Spleen (tissue), 11 donors: ENCODE measurements around the gene LAMP1. TPM values are rescaled to one million over a fixed set of nuclear protein-coding genes. Genes with fewer than 3 reads are reported as not detected.
A peak's percentile ranks its signal among the peaks of the same experiment; 100 is the strongest.

Experiments
- DNase-seq: peaks from one replicate; pipeline ENCODE4 v3.0.0-alpha.2; 2020
- H3K27ac ChIP-seq, 8 donors: fragments of 200-600 bp; sonication (generic) in 7 of 8; 1 replicate in 4 of 8; 2 replicates in 4 of 8; pipeline versions ENCODE4 v1.5.0 to v1.8.0; 2016 to 2021; ENCODE audit warnings: inconsistent platforms in 4 of 8, mild to moderate bottlenecking in 4 of 8, moderate library complexity in 1 of 8
- H3K27me3 ChIP-seq, 7 donors: fragments of 200-600 bp; sonication (generic) in 6 of 7; replicated peaks in 1 of 7; 1 replicate in 4 of 7; 2 replicates in 3 of 7; pipeline versions ENCODE4 v1.5.0 to v1.8.0; 2016 to 2021; ENCODE audit warnings: inconsistent platforms in 3 of 7, mild to moderate bottlenecking in 1 of 7
- H3K36me3 ChIP-seq, 6 donors: fragments of 200-600 bp; sonication (generic) in 5 of 6; 1 replicate in 4 of 6; 2 replicates in 2 of 6; pipeline versions ENCODE4 v1.5.0 to v1.8.0; 2016 to 2021; ENCODE audit warnings: inconsistent platforms in 2 of 6
- H3K4me1 ChIP-seq, 6 donors: fragments of 200-600 bp; sonication (generic) in 5 of 6; 1 replicate in 3 of 6; 2 replicates in 3 of 6; pipeline versions ENCODE4 v1.5.0 to v1.8.0; 2016 to 2021; ENCODE audit warnings: inconsistent platforms in 3 of 6
- H3K4me3 ChIP-seq, 8 donors: fragments of 200-600 bp; sonication (generic) in 7 of 8; 1 replicate in 4 of 8; 2 replicates in 4 of 8; pipeline versions ENCODE4 v1.5.0 to v1.8.0; 2016 to 2021; ENCODE audit warnings: inconsistent platforms in 4 of 8, mild to moderate bottlenecking in 4 of 8, moderate library complexity in 2 of 8
- H3K9me3 ChIP-seq, 8 donors: fragments of 200-600 bp; sonication (generic) in 7 of 8; 1 replicate in 4 of 8; 2 replicates in 4 of 8; pipeline versions ENCODE4 v1.5.0 to v1.8.0; 2016 to 2021; ENCODE audit warnings: inconsistent platforms in 4 of 8
- CTCF ChIP-seq, 11 experiments: fragments of 200-600 bp in 7 of 11; fragments of 450-650 bp in 4 of 11; sonication (generic) in 4 of 11; IDR thresholded peaks in 8 of 11; conservative IDR thresholded peaks in 3 of 11; 1 replicate in 7 of 11; 2 replicates in 4 of 11; pipeline versions ENCODE4 v1.4.0 to v1.8.0; 2016 to 2021; ENCODE audit warnings: antibody characterized with exemption in 11 of 11, inconsistent platforms in 4 of 11, mild to moderate bottlenecking in 1 of 11
- POLR2A ChIP-seq, 3 donors: fragments of 450-650 bp; IDR thresholded peaks; one replicate each; pipeline ENCODE4 v1.5.1; 2017; ENCODE audit warnings: antibody characterized with exemption in 3 of 3, mild to moderate bottlenecking in 1 of 3
- POLR2AphosphoS5 ChIP-seq, 3 donors: sonication (generic); formaldehyde crosslinking; IDR thresholded peaks; one replicate each; pipeline ENCODE4 v1.5.1; 2017; ENCODE audit warnings: antibody characterized with exemption in 3 of 3
- WGBS, 5 donors: extraction: QIAGEN DNeasy Blood & Tissue Kit in 3 of 5; methylation state at CpG; one replicate each; pipeline versions ENCODE4 v1.1.5 to v1.1.7; 2013 to 2018; 5-methylcytosine and 5-hydroxymethylcytosine counted together
- intact Hi-C: fragments of 100-400 bp; cut with DNase I; formaldehyde crosslinking; loops from one replicate; pipeline ENCODE4 v1.15.0; 2023; ENCODE audit warnings: low total_unique reads
- polyA plus RNA-seq, 3 donors: library from polyadenylated mRNA; stranded (reverse); fragments of 200-250 nt; gene quantifications; one replicate each; pipeline ENCODE4 v1.2.1, GENCODE V29; 2013
- total RNA-seq, 7 donors: library from RNA; depleted of rRNA in 3 of 7; stranded (reverse); fragments of >200 nt in 3 of 7; fragmentation: NEBNext Ultra II Directional in 4 of 7; extraction: Animal tissue kit (Norgen Biotek cat#: 25700) in 4 of 7; gene quantifications; one replicate each; pipeline versions ENCODE4 v1.1.0 to v1.2.1, GENCODE V29; 2016 to 2021
- donor health status: healthy with polysubstance abuse.
- donor health status: DM: no; HTN: no; CAD: no; lungs with moderate emphysema.
- donor health status: DM: no; HTN: no; CAD: no.
- donor health status: Bipolar disorder and iron deficiency.
- donor health status: healthy.
- donor health status: DM: no; HTN: no; CAD: no.
- donor health status: DM: yes; HTN: yes; CAD: no.

Gene LAMP1
- total and polyA plus RNA-seq, 10 donors = 27.0 to 210 (median 141) TPM

- intact Hi-C loops = no loop called here
- no peaks in the 10 kb centered on the region for H3K27me3 ChIP-seq
- peaks cover 5 to 72% (median 64%) of the 10 kb centered on the region in 6 donors for H3K36me3 ChIP-seq
- H3K27ac ChIP-seq = no peak overlapping the region
- no peak for DNase-seq
- H3K4me1 ChIP-seq = no peaks in the 10 kb centered on the region
- WGBS, 5 donors = 94 to 98% (median 95%) methylated on average over 7 of the region's 7 CpGs
- no peak overlapping the region for H3K4me3 ChIP-seq
- TF ChIP-seq POLR2AphosphoS5 (IDR thresholded peaks at IDR 0.05) = no peak
- no peak for TF ChIP-seq POLR2A (IDR thresholded peaks at IDR 0.05)
- no peak for TF ChIP-seq CTCF (IDR thresholded peaks at IDR 0.05 in 8 of 11, conservative IDR thresholded peaks at IDR 0.05 in 3 of 11)
- no peaks in the 10 kb centered on the region for H3K9me3 ChIP-seq
Measured at GRCh38 chr13:113323869-113324268, 26.8 kb downstream of the LAMP1 start.

- intact Hi-C loops = no loop called here
- DNase-seq = no peak
- Histone ChIP-seq H3K36me3 (peaks cover 5 to 66% (median 59%) of the 10 kb centered on the region in 6 donors), H3K27ac (no peak overlapping the region), H3K9me3 (no peaks in the 10 kb centered on the region), H3K4me1 (no peaks in the 10 kb centered on the region), H3K27me3 (no peaks in the 10 kb centered on the region), H3K4me3 (no peak overlapping the region)
- TF ChIP-seq POLR2A (IDR thresholded peaks at IDR 0.05) (no peak), POLR2AphosphoS5 (IDR thresholded peaks at IDR 0.05) (peak in 1 of 3 donors; percentile 31), CTCF (IDR thresholded peaks at IDR 0.05 in 8 of 11, conservative IDR thresholded peaks at IDR 0.05 in 3 of 11) (no peak)
- 88 to 93% (median 91%) methylated on average over 12 of the region's 12 CpGs for WGBS, 5 donors
Measured at GRCh38 chr13:113324398-113324797, 27.4 kb downstream of the LAMP1 start.

GRCh38 chr13:113325779-113326178, 28.7 kb downstream of the LAMP1 start:
- H3K36me3 ChIP-seq = peaks cover 5 to 53% (median 45%) of the 10 kb centered on the region in 6 donors
- no peak overlapping the region for H3K27ac ChIP-seq
- DNase-seq = no peak
- H3K27me3 ChIP-seq = no peaks in the 10 kb centered on the region
- H3K4me3 ChIP-seq = no peak overlapping the region
- WGBS, 5 donors = 88 to 97% (median 92%) methylated on average over 18 to 23 of the region's 23 CpGs
- no peaks in the 10 kb centered on the region for H3K4me1 ChIP-seq
- no peak for TF ChIP-seq CTCF (IDR thresholded peaks at IDR 0.05 in 8 of 11, conservative IDR thresholded peaks at IDR 0.05 in 3 of 11)
- peak in 1 of 3 donors; percentile 54 for TF ChIP-seq POLR2AphosphoS5 (IDR thresholded peaks at IDR 0.05)
- H3K9me3 ChIP-seq = no peaks in the 10 kb centered on the region
- intact Hi-C loops = no loop called here

GRCh38 chr13:113327391-113327765, 30.3 kb downstream of the LAMP1 start:
- Histone ChIP-seq H3K36me3 (peaks cover 0 to 37% (median 29%) of the 10 kb centered on the region in 6 donors), H3K9me3 (no peaks in the 10 kb centered on the region), H3K4me1 (no peaks in the 10 kb centered on the region), H3K27me3 (no peaks in the 10 kb centered on the region), H3K4me3 (no peak overlapping the region), H3K27ac (no peak overlapping the region)
- TF ChIP-seq POLR2AphosphoS5 (IDR thresholded peaks at IDR 0.05) (no peak), CTCF (IDR thresholded peaks at IDR 0.05 in 8 of 11, conservative IDR thresholded peaks at IDR 0.05 in 3 of 11) (no peak), POLR2A (IDR thresholded peaks at IDR 0.05) (no peak)
- DNase-seq = no peak
- WGBS, 5 donors = 77 to 86% (median 79%) methylated on average over 13 of the region's 13 CpGs
- intact Hi-C loops = no loop called here
